Islet precursor cell (in vitro differentiated cells): ENCODE results near the gene CD151.

Experiments used
- DNase-seq: peaks from one replicate; pipeline ENCODE4 v3.0.0-alpha.2; 2018

CD151 gene

GRCh38 chr11:829847-830294, 2.9 kb upstream of the CD151 start:
- DNase-seq = no peak

DNA sequence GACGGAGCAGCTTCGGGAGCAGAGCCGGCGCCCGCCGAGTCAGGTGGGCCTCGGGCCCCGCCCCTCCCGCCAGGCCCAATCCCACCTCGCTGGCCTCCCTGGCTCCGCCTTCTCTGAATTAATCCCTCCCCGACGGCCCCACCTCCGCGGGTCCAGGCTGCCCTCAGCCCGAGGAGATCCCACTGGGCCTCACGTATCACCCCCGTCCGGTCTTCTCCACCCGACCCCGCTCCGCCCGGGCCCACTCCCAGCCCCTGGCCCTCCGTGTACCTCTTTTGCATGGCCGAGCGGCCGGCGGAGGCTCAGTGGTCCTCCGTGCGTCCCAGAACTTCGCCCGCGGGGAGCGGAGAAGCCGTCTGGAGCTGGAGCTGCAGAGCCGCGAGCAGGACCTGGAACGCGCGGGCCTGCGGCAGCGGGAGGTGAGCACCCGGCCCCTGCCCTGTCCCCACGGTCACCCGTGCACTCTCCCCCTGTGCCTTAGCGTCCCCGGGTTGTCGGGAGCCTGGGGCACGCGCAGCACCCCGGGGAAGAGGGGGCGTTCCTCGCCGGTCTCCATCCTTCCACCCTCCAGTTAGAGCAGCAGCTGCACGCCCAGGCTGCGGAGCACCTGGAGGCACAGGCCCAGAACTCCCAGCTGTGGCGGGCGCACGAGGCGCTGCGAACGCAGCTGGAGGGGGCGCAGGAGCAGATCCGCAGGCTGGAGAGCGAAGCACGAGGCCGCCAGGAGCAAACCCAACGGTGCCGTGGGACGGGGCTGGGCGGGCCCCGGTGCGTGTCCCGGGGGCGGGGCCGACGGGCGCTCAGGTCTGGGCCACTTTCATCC, 2.2 kb upstream of the CD151 start:
- peak; percentile 91 for DNase-seq

GRCh38 chr11:831118-831864, 1.5 kb upstream of the CD151 start:
- DNase-seq = peak; percentile 70

DNA sequence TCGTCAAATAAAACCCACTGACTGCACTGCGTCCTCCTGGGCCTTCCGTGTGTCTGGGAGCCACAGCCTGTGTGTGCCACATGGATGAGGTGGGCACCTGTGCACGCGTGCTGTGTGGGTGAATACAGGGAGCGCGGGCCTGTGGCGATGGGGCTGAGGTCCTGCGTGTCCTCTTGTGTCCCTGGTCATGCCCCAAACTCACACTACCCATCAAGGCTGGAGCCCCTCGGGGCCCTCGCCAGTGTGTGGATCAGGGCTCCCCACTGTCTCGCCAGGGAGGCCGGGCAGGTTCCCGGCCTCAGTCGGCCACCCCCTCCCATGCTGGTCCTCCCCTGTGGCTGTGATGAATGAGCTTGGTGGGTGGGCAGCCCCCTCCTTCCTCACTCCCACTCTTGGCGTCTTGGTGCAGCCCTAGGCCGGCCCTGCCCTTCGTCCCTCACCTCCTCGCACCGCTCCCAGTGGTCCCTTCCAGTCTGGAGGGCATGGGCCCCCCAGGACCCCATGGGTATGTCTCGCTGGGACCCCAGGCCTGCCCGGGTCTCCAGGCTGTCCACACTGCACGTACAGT, 707 bp upstream of the CD151 start:
- DNase-seq = no peak

DNA sequence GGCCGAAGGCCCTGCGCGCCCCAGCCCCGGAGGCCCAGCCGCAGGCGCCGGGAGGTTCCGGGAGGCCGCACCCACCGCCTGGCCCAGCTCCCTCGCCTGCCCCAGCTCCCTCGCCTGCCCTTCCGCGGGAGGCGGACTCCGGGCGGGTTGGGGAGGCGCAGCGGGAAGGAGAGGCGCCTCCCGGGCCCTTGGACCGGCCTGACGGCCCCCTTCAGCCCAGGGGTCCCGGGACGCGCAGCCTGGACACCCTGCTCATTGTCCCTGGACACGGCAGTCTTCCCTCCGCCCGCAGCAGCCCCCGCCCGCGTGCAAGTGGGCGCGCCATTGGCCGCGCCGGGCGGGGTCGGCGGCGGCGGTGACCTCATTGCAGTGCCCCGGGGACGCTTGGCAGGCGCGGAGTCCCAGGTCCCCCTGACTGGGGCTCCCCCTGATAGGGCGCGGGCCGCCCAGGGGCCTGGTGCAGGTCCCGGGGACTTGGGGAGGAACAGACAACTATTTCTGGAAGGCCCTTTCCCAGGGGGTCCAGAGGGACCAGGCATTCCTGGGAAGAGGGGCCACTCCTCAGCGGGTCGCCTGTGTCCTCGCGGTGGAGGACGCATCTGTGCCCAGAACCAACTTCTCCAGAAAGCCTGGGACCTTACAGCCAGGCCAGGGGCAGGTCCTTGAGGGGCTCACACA, 501 bp downstream of the CD151 start:
- DNase-seq = peak; percentile 82

DNA sequence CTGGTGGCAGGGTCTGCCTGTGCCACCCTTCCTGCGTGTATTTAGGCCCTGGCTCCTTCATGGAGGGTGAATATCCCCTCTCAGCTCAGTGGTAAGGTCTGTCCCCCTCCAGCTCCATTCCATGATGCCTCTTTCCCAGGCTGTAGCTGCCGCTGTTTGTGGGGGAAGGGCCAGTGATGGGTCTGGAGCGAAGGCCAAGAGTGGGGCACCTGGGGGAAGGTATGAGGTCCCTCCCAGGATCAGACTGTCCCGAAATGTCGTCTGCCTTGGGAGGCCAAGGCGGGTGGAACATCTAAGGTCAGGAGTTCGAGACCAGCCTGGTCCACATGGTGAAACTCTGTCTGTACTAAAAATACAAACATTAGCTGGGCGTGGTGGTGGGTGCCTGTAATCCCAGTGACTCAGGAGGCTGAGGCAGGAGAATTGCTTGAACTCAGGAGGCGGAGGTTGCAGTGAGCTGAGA, 1.1 kb downstream of the CD151 start:
- DNase-seq = no peak

DNA sequence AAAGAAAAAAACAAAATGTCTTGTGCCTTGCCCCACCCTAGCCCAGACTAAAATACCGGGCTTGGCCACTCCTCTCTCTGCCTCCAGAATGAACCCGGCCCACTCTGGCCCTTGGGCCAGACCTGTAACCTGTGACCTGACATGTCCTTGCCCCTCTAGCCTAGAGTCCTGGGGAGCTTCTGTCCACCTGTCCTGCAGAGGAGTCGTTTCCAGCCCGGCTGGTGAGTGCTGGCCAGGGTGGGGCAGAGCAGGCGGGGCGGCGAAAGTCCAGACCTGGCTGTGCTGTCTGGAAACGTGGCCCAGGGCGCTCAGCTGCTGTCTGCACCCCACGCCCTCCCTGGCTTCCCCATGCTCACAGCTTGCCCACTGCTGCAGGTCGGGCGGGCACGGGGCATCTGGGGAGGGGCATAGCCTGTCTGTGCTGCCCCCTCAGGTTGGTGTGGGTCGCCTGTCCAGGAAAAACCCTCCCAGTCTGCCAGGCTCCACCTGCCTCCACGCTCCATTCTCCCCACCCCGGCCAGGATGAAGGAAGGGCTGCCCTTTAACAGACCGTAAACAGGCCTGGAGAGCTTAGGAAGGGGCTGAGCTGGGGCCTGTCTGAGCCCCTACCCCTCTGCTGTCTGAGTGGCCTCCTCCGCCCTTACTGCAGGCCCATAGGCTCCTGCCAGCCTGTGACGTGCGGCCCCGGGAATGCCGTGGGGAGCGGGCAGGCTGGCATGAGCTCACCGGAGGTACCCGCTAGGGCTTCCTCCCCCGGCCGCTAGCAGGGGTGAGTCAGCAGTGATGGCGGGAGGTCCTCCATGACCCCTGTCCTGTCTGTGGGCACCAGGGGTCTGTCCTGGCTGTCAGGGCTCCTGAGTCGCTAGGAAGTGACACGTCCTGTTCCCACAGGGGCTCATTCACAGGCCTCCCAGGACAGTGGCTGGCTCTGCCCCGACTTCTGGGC, 1.9 kb downstream of the CD151 start:
- DNase-seq = peak; percentile 75

- no peak for DNase-seq
Observed at GRCh38 chr11:836274-836673, 3.5 kb downstream of the CD151 start.

DNA sequence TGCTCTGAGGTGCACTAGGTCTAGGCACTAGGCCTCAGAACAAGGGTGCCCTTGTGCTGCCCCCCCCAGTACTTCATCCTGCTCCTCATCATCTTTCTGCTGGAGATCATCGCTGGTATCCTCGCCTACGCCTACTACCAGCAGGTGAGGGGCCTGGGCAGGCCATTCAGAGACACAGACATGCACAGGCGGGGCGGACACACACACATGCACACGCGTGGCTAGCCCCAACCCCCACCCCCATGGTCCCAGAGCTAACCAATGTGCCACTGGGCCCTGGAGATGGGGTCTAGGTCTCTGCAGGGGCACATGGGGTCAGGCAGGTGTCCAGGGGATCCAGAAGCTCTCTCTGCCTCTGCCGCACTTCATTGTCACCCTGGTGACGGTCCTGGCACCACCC, 3.9 kb downstream of the CD151 start:
- DNase-seq = no peak

GRCh38 chr11:837189-837989, 4.6 kb downstream of the CD151 start:
- DNase-seq = no peak

DNA sequence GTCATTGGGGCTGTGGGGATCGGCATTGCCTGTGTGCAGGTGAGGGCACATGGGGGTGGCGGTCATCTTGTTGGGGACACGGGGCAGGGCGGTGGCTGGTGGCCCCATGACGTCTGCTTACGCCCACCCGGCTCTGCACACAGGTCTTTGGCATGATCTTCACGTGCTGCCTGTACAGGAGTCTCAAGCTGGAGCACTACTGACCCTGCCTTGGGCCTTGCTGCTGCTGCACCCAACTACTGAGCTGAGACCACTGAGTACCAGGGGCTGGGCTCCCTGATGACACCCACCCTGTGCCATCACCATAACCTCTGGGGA, 5.2 kb downstream of the CD151 start:
- DNase-seq = no peak

- DNase-seq = no peak
Observed at GRCh38 chr11:838441-839279, 5.9 kb downstream of the CD151 start.

GRCh38 chr11:839280-839623, 6.5 kb downstream of the CD151 start:
- no peak for DNase-seq

GRCh38 chr11:839875-840617, 7.3 kb downstream of the CD151 start:
- no peak for DNase-seq

GRCh38 chr11:841981-842369, 9.2 kb downstream of the CD151 start:
- DNase-seq = no peak

GRCh38 chr11:842370-843002, 9.7 kb downstream of the CD151 start, which contains the start of the genes POLR2L and TSPAN4:
TSS of gene POLR2L (minus strand) at chr11:842529. CDS start at chr11:842508, 21 bp downstream.
TSS of gene TSPAN4 (plus strand) at chr11:842852. CDS start at chr11:850305, 7,453 bp downstream.
- DNase-seq = peak; percentile 93

DNA sequence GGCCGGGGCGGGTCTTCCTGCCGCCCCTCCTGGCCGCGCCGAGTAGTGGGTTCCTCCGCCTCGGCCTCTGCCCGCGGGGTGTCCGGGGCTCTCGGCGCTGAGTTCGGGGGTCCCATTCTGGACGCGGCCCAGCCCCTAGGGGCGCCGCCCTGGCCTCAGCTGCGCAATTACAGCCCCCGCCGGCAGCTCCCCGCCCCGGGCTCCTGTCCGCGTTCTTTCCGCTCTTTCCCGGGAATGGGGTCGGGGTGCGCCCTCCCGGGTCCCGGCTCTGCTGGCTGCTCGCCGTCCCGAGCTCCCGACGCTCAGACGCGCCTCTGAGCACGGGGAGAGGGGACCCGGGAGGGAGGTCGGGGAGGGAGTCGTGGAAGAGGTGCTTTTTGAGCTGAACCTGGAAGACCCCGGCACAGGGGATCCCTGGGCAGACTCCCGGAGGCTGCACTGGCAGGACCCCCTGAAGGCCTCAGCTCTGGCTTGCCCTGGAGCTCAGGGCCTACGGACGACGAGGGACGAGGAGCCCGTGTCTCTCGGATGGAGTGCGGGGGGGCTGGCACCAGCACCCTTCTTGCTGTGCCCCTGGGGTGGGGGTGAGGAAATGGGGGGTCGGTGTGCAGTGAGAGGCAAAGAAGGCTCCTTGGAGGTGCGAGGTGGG, 10.5 kb downstream of the CD151 start:
- no peak for DNase-seq
